AG09309 (cell line): ENCODE results near the gene PLXNC1.

Source experiments
- DNase-seq: peaks from one replicate; pipeline ENCODE4 v3.0.0-alpha.2; 2010; ENCODE audit warnings: low read depth
- H3K4me3 ChIP-seq: 2 replicates; pipeline ENCODE4 v1.5.1; 2011; ENCODE audit warnings: mild to moderate bottlenecking, low read depth, low read length, moderate library complexity; ENCODE audit not compliant: control insufficient read depth
- TF ChIP-seq, protein P1 (sequence below): IDR thresholded peaks from 2 replicates; pipeline ENCODE4 v1.5.1; 2011; ENCODE audit warnings: mild to moderate bottlenecking, low read depth, low read length, inconsistent platforms; ENCODE audit not compliant: insufficient read depth, control insufficient read depth; ENCODE audit errors: missing control alignments

PLXNC1 gene

DNA sequence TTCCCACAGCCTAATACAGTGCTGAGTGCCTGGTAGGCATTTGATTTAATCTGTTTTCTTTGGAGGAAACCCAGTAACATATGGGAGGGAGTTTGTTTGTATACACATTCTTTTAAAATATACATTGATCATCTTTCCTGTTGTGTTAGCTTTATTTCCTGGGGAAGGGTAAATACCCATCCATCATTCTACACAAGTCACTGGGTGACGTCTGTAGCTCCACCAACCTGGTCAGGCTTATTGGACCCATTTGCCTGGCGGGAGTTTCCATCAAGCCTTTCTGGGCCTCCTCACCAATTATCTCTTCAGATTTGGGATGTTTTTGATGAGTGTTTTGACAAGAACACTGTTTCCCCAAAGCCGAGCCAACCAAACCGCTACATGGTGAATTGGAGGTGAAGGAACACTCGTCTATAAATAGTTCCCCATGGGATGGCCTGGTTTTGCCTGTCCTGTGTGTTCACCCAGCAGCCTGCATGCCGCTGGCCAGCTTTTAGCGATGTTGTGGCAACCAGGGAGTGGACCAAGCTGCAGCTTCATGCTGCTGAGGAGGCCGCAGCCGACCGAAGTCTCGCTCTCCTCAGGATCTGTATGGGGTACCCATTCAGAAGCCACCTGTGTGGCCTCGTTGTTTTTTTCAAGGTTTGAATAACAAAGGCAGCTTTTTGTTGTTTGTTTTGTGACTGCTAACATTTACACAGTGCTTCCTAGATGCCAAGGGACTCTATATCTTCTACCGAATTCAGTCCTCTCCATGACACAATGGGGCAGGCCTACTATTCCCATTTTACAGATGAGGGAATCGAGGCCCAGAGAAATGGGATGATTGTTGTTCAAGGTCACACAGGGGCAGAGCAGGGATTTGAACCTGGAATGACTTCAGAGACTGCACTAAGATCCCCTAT is 22.6 kb downstream of the PLXNC1 start:
- TF ChIP-seq, protein P1, sequence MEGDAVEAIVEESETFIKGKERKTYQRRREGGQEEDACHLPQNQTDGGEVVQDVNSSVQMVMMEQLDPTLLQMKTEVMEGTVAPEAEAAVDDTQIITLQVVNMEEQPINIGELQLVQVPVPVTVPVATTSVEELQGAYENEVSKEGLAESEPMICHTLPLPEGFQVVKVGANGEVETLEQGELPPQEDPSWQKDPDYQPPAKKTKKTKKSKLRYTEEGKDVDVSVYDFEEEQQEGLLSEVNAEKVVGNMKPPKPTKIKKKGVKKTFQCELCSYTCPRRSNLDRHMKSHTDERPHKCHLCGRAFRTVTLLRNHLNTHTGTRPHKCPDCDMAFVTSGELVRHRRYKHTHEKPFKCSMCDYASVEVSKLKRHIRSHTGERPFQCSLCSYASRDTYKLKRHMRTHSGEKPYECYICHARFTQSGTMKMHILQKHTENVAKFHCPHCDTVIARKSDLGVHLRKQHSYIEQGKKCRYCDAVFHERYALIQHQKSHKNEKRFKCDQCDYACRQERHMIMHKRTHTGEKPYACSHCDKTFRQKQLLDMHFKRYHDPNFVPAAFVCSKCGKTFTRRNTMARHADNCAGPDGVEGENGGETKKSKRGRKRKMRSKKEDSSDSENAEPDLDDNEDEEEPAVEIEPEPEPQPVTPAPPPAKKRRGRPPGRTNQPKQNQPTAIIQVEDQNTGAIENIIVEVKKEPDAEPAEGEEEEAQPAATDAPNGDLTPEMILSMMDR: no peak
- H3K4me3 ChIP-seq: no peak overlapping the region

DNA sequence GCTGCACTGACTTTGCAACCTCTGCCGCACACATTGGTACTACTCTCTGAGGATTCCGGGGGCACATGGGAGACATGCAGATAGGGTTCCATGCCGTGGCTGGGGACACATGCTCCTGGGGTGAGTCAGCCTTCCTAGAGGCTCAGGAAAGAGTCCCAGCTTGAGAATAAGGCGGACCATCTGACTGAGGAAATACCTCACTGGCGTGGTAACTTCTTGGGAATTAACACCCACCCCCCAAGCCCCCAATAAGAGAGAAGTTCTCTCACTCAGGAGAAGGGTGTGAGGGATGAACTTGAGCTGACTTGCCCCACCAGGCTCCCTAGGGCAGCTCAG is 23.2 kb downstream of the PLXNC1 start:
- DNase-seq: no peak
- no peak overlapping the region for H3K4me3 ChIP-seq
- TF ChIP-seq, protein P1: no peak

More for the DNA sequence above, 22.6 kb downstream of the PLXNC1 start:
- no peak for DNase-seq

DNA sequence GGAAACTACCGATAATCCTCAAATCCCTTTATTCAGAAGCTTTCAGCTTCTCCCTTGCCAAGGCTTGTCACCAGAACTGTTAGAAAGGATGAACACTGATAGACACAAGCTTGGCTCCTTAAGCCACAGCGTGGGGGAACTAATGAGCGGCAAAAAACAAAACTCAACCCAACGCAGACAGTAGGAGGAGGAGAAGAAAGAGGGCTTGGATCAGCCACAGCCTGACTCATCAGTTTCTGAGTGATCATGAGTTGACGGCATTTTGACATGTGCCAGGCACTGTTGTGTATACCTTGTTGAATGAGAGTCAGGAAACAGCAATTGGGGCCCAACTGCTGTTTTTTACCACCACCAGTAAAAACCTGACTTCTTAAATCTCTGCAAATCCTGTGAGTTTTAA is 23.7 kb downstream of the PLXNC1 start:
- TF ChIP-seq, protein P1: no peak
- no peak for DNase-seq
- no peak overlapping the region for H3K4me3 ChIP-seq

DNA sequence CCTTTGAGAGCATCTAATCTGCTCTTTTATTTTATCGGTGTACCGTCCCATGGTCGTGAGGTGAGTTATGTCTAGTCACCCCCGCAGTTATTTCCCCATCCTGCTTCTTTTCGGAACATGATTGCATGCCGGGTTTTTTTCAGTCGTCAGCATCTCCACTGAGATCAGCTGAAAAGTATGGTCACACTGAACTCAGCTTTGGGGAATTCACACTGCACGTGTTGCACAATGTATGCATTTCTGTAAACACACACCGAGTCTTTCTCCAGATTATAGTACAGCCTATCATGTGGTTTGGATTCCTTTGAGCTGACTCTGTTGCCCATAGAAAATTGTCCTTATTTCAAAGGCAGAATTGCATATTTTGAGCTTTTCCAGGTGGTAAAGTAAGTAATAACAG is 24.6 kb downstream of the PLXNC1 start:
- TF ChIP-seq, protein P1: no peak
- DNase-seq: peak; percentile 88
- no peak overlapping the region for H3K4me3 ChIP-seq

DNA sequence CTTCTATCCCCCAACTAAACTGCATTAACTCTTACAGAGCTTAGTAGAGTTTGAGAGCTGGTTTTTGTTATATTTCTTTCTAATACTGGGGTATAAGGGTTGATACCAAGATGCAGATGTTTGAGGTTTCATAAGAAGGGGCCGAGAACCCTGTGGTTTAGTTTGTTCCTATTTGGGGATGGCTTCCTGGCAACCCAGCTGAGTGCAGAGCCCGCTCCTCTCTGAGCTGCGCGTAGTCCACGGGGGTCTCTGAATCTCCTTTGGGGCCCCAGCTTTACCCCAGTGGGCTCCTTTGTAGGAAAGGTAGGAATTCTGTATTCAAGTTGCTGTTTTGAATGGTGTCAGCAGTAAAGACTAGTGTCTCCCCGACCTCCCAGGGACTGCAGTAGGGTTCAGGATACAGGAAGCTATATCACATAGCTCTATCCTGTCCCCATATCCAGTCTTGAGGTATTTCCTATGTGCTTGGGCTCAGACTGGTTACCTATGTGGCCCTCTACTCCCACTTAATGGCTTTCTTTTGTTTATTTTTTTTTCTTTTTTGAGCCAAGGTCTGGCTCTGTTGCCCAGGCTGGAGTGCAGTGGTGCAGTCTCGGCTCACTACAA is 25.4 kb downstream of the PLXNC1 start:
- DNase-seq: no peak
- TF ChIP-seq, protein P1: no peak
- no peak overlapping the region for H3K4me3 ChIP-seq

DNA sequence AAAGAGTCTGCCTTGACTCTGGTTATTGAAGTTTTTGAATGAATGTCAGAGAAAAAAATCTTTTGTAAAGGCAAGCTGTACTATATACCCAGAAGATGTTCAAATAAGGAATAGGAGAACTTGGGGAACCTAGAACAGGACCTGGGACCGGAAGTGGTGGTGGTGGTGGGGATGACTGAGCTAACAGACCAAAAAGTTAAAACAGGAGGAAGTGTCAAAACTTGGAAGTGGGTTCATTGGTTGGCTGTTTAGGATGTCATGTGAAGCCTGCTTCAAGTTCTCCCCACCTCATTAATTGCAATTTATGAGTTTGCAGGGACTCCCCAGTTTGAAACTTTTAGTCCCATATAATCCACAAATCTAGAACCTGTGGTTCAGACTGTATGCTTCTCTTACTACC is 26.2 kb downstream of the PLXNC1 start:
- DNase-seq: no peak
- H3K4me3 ChIP-seq: no peak overlapping the region
- TF ChIP-seq, protein P1: no peak
